Left lung (tissue), 10 donors: ENCODE measurements around the gene CIITA. TPM values are rescaled to one million over a fixed set of nuclear protein-coding genes. Genes with fewer than 3 reads are reported as not detected.

Experiments
- ATAC-seq: fragments of 200-7000 bp; cut with Tn5 transposase; one replicate; pipeline ENCODE4 v1.9.1; 2020; ENCODE audit warnings: moderate library complexity
- DNase-seq, 4 donors: peaks; one replicate each; pipeline ENCODE4 v3.0.0-alpha.2; 2013 to 2020
- H3K27ac ChIP-seq, 2 donors: fragments of 200-600 bp; sonication (generic) in 1 of 2; one replicate each; pipeline versions ENCODE4 v1.5.0 to v1.8.0; 2020 to 2021
- H3K27me3 ChIP-seq, 2 donors: fragments of 200-600 bp; sonication (generic) in 1 of 2; one replicate each; pipeline versions ENCODE4 v1.5.0 to v1.8.0; 2020 to 2021
- H3K36me3 ChIP-seq, 2 donors: fragments of 200-600 bp; sonication (generic) in 1 of 2; one replicate each; pipeline versions ENCODE4 v1.5.0 to v1.8.0; 2020 to 2021
- H3K4me1 ChIP-seq, 2 donors: fragments of 200-600 bp; one replicate each; pipeline ENCODE4 v1.8.0; 2021
- H3K4me3 ChIP-seq, 2 donors: fragments of 200-600 bp; sonication (generic) in 1 of 2; one replicate each; pipeline versions ENCODE4 v1.5.0 to v1.8.0; 2020 to 2021; ENCODE audit warnings: mild to moderate bottlenecking in 1 of 2
- H3K9me3 ChIP-seq, 2 donors: fragments of 200-600 bp; sonication (generic) in 1 of 2; one replicate each; pipeline versions ENCODE4 v1.5.0 to v1.8.0; 2020 to 2021
- CTCF ChIP-seq, 2 donors: fragments of 200-600 bp; sonication (generic) in 1 of 2; IDR thresholded peaks; one replicate each; pipeline versions ENCODE4 v1.5.0 to v1.8.0; 2021; ENCODE audit warnings: antibody characterized with exemption in 2 of 2
- intact Hi-C, 2 donors: fragments of 100-400 bp; cut with DNase I; formaldehyde crosslinking; loops; one replicate each; pipeline versions ENCODE4 v1.11.2 to v1.14.2; 2022
- polyA plus RNA-seq, 6 donors: library from polyadenylated mRNA; unstranded; fragments of 120-200 nt; gene quantifications; one replicate each; pipeline ENCODE4 v1.2.1, GENCODE V29; 2013; ENCODE audit not compliant: insufficient read length in 6 of 6
- total RNA-seq, 2 donors: library from RNA; stranded (reverse); fragmentation: NEBNext Ultra II Directional; extraction: Animal tissue kit (Norgen Biotek cat#: 25700); gene quantifications; one replicate each; pipeline ENCODE4 v1.2.1, GENCODE V29; 2021
- donor health status: DM: no; HTN: yes; CAD: no.
- donor health status: DM: no; HTN: no; CAD: no.

CIITA gene
- total and polyA plus RNA-seq, 8 donors, result 2.6 to 49.0 (median 5.8) TPM

GRCh38 chr16:10895053-10895946 lies 18.3 kb downstream of the CIITA start:
- peak; percentile 70 for ATAC-seq
- peak in 2 of 4 donors; percentile 46 to 65 for DNase-seq
- no peak overlapping the region for H3K27ac ChIP-seq
- peaks cover 3 to 32% of the 10 kb centered on the region in 2 donors for H3K4me1 ChIP-seq
- intact Hi-C loops, result no loop called here
- H3K36me3 ChIP-seq, result peaks cover 0 to 46% of the 10 kb centered on the region in 2 donors
- no peak for TF ChIP-seq CTCF (IDR thresholded peaks at IDR 0.05)
- H3K27me3 ChIP-seq, result no peaks in the 10 kb centered on the region
- no peaks in the 10 kb centered on the region for H3K9me3 ChIP-seq
- no peak overlapping the region for H3K4me3 ChIP-seq

- DNase-seq (no peak), ATAC-seq (no peak)
- peaks cover 0 to 51% of the 10 kb centered on the region in 2 donors for H3K36me3 ChIP-seq
- TF ChIP-seq CTCF (IDR thresholded peaks at IDR 0.05), result no peak
- peak overlapping the region in 1 of 2 donors; percentile 53 for H3K27ac ChIP-seq
- no peak overlapping the region for H3K4me3 ChIP-seq
- H3K9me3 ChIP-seq, result no peaks in the 10 kb centered on the region
- no peaks in the 10 kb centered on the region for H3K27me3 ChIP-seq
- H3K4me1 ChIP-seq, result peaks cover 3 to 23% of the 10 kb centered on the region in 2 donors
- intact Hi-C loops, result no loop called here
Measured at GRCh38 chr16:10896165-10896564, 19.2 kb downstream of the CIITA start.

- Histone ChIP-seq H3K27ac (peak overlapping the region in 1 of 2 donors; percentile 53), H3K9me3 (no peaks in the 10 kb centered on the region), H3K27me3 (no peaks in the 10 kb centered on the region), H3K36me3 (peaks cover 0 to 57% of the 10 kb centered on the region in 2 donors), H3K4me1 (peaks cover 3 to 17% of the 10 kb centered on the region in 2 donors), H3K4me3 (no peak overlapping the region)
- intact Hi-C loops, result no loop called here
- TF ChIP-seq CTCF (IDR thresholded peaks at IDR 0.05), result no peak
- DNase-seq (no peak), ATAC-seq (peak; percentile 36)
Measured at GRCh38 chr16:10896723-10897122, 19.7 kb downstream of the CIITA start.

DNA sequence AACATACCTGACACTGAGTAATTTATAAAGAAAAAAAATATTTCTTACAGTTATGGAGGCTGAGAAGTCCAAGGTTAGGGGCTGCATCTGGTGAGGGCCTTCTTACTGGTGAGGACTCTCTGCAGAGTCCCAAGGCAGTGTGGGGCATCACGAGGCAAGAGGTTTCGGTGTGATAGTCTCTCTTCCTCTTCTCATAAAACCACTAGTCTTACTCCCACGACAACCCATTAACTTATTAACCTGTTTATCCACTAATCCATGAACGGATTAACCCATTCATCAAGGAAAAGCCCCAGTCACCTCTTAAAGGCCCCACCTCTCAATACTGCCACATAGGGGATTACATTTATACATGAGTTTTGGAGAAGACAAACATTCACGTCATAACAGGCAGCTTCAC lies 20.1 kb downstream of the CIITA start:
- ATAC-seq, result peak; percentile 45
- peaks cover 0 to 61% of the 10 kb centered on the region in 2 donors for H3K36me3 ChIP-seq

More for the DNA sequence above, 20.1 kb downstream of the CIITA start:
- intact Hi-C loops, result no loop called here
- no peak for TF ChIP-seq CTCF (IDR thresholded peaks at IDR 0.05)
- no peak overlapping the region for H3K4me3 ChIP-seq
- no peaks in the 10 kb centered on the region for H3K9me3 ChIP-seq
- peaks cover 3 to 13% of the 10 kb centered on the region in 2 donors for H3K4me1 ChIP-seq
- no peaks in the 10 kb centered on the region for H3K27me3 ChIP-seq
- no peak for DNase-seq
- H3K27ac ChIP-seq, result peak overlapping the region in 1 of 2 donors; percentile 53
